Measurements from ENCODE around the gene LIPG. TPM values are rescaled to one million over a fixed set of nuclear protein-coding genes. Genes with fewer than 3 reads are reported as not detected.
A peak's percentile ranks its signal among the peaks of the same experiment; 100 is the strongest.

The LIPG gene
- total and polyA plus RNA-seq, 2 of the 13 experiments (the other 11 are each of a cell fraction or from before 2014, with no cell fraction given) = 0.96 to 10.8 TPM

- TF ChIP-seq HMGXB3 (CRISPR knock-in tag; IDR thresholded peaks at IDR 0.05; ENCODE audit: borderline replicate concordance) (no peak), ZEB1 (IDR thresholded peaks at IDR 0.05; ENCODE audit: insufficient replicate concordance, low read depth) (peak; percentile 86), HNF4G (IDR thresholded peaks at IDR 0.05; ENCODE audit: borderline replicate concordance, low read depth, low read length) (peak; percentile 69; the same call in 1 of the 2 replicates), HNF4G (CRISPR knock-in tag; IDR thresholded peaks at IDR 0.05; ENCODE audit: borderline replicate concordance, low read depth) (no peak), FOXK1 (CRISPR knock-in tag; IDR thresholded peaks at IDR 0.05; ENCODE audit: borderline replicate concordance, low read depth) (peak; percentile 24; the same call in 1 of the 2 replicates), SPEN (CRISPR knock-in tag; IDR thresholded peaks at IDR 0.05; ENCODE audit: low read depth) (peak; percentile 54; the same call in 1 of the 2 replicates), TEAD3 (CRISPR knock-in tag; optimal IDR thresholded peaks at IDR 0.05; ENCODE audit: borderline replicate concordance) (peak; percentile 51), SIX1 (CRISPR knock-in tag; IDR thresholded peaks at IDR 0.05; ENCODE audit: borderline replicate concordance) (peak; percentile 46; the same call in 1 of the 2 replicates), DPF2 (CRISPR knock-in tag; IDR thresholded peaks at IDR 0.05; ENCODE audit: borderline replicate concordance, low read depth) (peak; percentile 50; the same call in 1 of the 2 replicates), NCOA2 (CRISPR knock-in tag; IDR thresholded peaks at IDR 0.05) (peak; percentile 73; the same call in 1 of the 2 replicates), ZNF20 (CRISPR knock-in tag; IDR thresholded peaks at IDR 0.05) (no peak), ZNF446 (CRISPR knock-in tag; IDR thresholded peaks at IDR 0.05) (no peak)
- TF ChIP-seq, protein P1, sequence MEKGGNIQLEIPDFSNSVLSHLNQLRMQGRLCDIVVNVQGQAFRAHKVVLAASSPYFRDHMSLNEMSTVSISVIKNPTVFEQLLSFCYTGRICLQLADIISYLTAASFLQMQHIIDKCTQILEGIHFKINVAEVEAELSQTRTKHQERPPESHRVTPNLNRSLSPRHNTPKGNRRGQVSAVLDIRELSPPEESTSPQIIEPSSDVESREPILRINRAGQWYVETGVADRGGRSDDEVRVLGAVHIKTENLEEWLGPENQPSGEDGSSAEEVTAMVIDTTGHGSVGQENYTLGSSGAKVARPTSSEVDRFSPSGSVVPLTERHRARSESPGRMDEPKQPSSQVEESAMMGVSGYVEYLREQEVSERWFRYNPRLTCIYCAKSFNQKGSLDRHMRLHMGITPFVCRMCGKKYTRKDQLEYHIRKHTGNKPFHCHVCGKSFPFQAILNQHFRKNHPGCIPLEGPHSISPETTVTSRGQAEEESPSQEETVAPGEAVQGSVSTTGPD (CRISPR knock-in tag; IDR thresholded peaks at IDR 0.05) = peak; percentile 76
- TF ChIP-seq, protein P2, sequence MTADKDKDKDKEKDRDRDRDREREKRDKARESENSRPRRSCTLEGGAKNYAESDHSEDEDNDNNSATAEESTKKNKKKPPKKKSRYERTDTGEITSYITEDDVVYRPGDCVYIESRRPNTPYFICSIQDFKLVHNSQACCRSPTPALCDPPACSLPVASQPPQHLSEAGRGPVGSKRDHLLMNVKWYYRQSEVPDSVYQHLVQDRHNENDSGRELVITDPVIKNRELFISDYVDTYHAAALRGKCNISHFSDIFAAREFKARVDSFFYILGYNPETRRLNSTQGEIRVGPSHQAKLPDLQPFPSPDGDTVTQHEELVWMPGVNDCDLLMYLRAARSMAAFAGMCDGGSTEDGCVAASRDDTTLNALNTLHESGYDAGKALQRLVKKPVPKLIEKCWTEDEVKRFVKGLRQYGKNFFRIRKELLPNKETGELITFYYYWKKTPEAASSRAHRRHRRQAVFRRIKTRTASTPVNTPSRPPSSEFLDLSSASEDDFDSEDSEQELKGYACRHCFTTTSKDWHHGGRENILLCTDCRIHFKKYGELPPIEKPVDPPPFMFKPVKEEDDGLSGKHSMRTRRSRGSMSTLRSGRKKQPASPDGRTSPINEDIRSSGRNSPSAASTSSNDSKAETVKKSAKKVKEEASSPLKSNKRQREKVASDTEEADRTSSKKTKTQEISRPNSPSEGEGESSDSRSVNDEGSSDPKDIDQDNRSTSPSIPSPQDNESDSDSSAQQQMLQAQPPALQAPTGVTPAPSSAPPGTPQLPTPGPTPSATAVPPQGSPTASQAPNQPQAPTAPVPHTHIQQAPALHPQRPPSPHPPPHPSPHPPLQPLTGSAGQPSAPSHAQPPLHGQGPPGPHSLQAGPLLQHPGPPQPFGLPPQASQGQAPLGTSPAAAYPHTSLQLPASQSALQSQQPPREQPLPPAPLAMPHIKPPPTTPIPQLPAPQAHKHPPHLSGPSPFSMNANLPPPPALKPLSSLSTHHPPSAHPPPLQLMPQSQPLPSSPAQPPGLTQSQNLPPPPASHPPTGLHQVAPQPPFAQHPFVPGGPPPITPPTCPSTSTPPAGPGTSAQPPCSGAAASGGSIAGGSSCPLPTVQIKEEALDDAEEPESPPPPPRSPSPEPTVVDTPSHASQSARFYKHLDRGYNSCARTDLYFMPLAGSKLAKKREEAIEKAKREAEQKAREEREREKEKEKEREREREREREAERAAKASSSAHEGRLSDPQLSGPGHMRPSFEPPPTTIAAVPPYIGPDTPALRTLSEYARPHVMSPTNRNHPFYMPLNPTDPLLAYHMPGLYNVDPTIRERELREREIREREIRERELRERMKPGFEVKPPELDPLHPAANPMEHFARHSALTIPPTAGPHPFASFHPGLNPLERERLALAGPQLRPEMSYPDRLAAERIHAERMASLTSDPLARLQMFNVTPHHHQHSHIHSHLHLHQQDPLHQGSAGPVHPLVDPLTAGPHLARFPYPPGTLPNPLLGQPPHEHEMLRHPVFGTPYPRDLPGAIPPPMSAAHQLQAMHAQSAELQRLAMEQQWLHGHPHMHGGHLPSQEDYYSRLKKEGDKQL (CRISPR knock-in tag; IDR thresholded peaks at IDR 0.05; ENCODE audit: low read depth) = no peak
These were observed 68.4 kb downstream of the LIPG start (continued) for GRCh38 chr18:49630246-49630699.
